ENCODE data around the gene TNFRSF1A. TPM values are rescaled to one million over a fixed set of nuclear protein-coding genes. Genes with fewer than 3 reads are reported as not detected.
A peak's percentile ranks its signal among the peaks of the same experiment; 100 is the strongest.

Gene TNFRSF1A
- total RNA-seq, 4 donors from 2014 or later, result 279 to 689 (median 317) TPM

- DNase-seq (ENCODE audit: low spot score), result no peak
- ATAC-seq (ENCODE audit: low FRiP score), result peak; percentile 57
Observed at GRCh38 chr12:6335451-6336078, 6.3 kb downstream of the TNFRSF1A start.

GRCh38 chr12:6334940-6335450, 6.9 kb downstream of the TNFRSF1A start:
- no peak for DNase-seq (ENCODE audit: low spot score)
- ATAC-seq (ENCODE audit: low FRiP score), result no peak
- no peak for TF ChIP-seq CTCF (IDR thresholded peaks at IDR 0.05)

More at GRCh38 chr12:6335451-6336078, 6.3 kb downstream of the TNFRSF1A start:
- TF ChIP-seq CTCF (IDR thresholded peaks at IDR 0.05), result no peak

- no peak for ATAC-seq (ENCODE audit: low FRiP score)
- no peak for TF ChIP-seq CTCF (IDR thresholded peaks at IDR 0.05)
Observed at GRCh38 chr12:6334359-6334758, 7.5 kb downstream of the TNFRSF1A start.

GRCh38 chr12:6333566-6333965, 8.3 kb downstream of the TNFRSF1A start:
- DNase-seq (ENCODE audit: low spot score) (no peak), ATAC-seq (ENCODE audit: low FRiP score) (no peak)

More at GRCh38 chr12:6334359-6334758, 7.5 kb downstream of the TNFRSF1A start:
- no peak for DNase-seq (ENCODE audit: low spot score)

GRCh38 chr12:6333029-6333428, 8.8 kb downstream of the TNFRSF1A start:
- no peak for ATAC-seq (ENCODE audit: low FRiP score)
- DNase-seq (ENCODE audit: low spot score), result no peak
- no peak for TF ChIP-seq CTCF (IDR thresholded peaks at IDR 0.05)

More at GRCh38 chr12:6333566-6333965, 8.3 kb downstream of the TNFRSF1A start:
- TF ChIP-seq CTCF (IDR thresholded peaks at IDR 0.05), result no peak

- ATAC-seq (ENCODE audit: low FRiP score) (no peak), DNase-seq (ENCODE audit: low spot score) (no peak)
- TF ChIP-seq CTCF (IDR thresholded peaks at IDR 0.05), result no peak
Observed at GRCh38 chr12:6332459-6332858, 9.4 kb downstream of the TNFRSF1A start.
